Measurements from ENCODE around the gene ADTRP. TPM values are rescaled to one million over a fixed set of nuclear protein-coding genes. Genes with fewer than 3 reads are reported as not detected.

The ADTRP gene
- total RNA-seq, 2 experiments from 2014 or later: not detected

- Histone ChIP-seq H4K20me1 (ENCODE audit: insufficient read depth, low read length) (no peaks in the 10 kb centered on the region), H3K4me3 (ENCODE audit: low read depth, low read length, poor library complexity, severe bottlenecking) (no peak overlapping the region), H3K9me2 (ENCODE audit: insufficient read depth, low read length) (no peaks in the 10 kb centered on the region), H3K4me1 (ENCODE audit: insufficient read depth, low read length, poor library complexity, severe bottlenecking) (no peaks in the 10 kb centered on the region), H3K79me2 (ENCODE audit: insufficient read depth, low read depth, low read length) (no peaks in the 10 kb centered on the region), H2AFZ (ENCODE audit: low read length) (no peak overlapping the region), H3K9me3 (ENCODE audit: low read length) (no peaks in the 10 kb centered on the region), H3K27ac (ENCODE audit: low read depth, low read length, poor library complexity, severe bottlenecking) (no peak overlapping the region), H3K4me2 (ENCODE audit: low read length) (no peak overlapping the region), H3K36me3 (ENCODE audit: insufficient read depth, low read length) (no peaks in the 10 kb centered on the region)
- intact Hi-C loops (cut with micrococcal nuclease; ENCODE audit: unreplicated experiment): no loop called here
- ChIA-PET CTCF (ENCODE audit: unreplicated experiment) (no interaction called here), POLR2A (no interaction called here)
- no TSS peak for BruUV-seq (replicated peaks)
- no peak for DNase-seq (ENCODE audit: low spot score)
- TF ChIP-seq CTCF (conservative IDR thresholded peaks at IDR 0.05; ENCODE audit: low read length) (no peak), EZH2phosphoT487 (IDR thresholded peaks at IDR 0.05; ENCODE audit: borderline replicate concordance, low read depth, low read length) (no peak)
Observed at GRCh38 chr6:11806561-11807317, 28.1 kb upstream of the ADTRP start.

GRCh38 chr6:11805259-11806053 lies 26.9 kb upstream of the ADTRP start:
- ChIA-PET POLR2A (no interaction called here), CTCF (ENCODE audit: unreplicated experiment) (no interaction called here)
- H3K36me3 ChIP-seq (ENCODE audit: insufficient read depth, low read length): no peaks in the 10 kb centered on the region
- H3K9me2 ChIP-seq (ENCODE audit: insufficient read depth, low read length): no peaks in the 10 kb centered on the region
- H3K27ac ChIP-seq (ENCODE audit: low read depth, low read length, poor library complexity, severe bottlenecking): no peak overlapping the region
- H3K4me3 ChIP-seq (ENCODE audit: low read depth, low read length, poor library complexity, severe bottlenecking): no peak overlapping the region
- DNase-seq (ENCODE audit: low spot score): no peak
- H3K9me3 ChIP-seq (ENCODE audit: low read length): no peaks in the 10 kb centered on the region
- no peaks in the 10 kb centered on the region for H3K79me2 ChIP-seq (ENCODE audit: insufficient read depth, low read depth, low read length)
- TF ChIP-seq EZH2phosphoT487 (IDR thresholded peaks at IDR 0.05; ENCODE audit: borderline replicate concordance, low read depth, low read length): no peak
- TF ChIP-seq CTCF (conservative IDR thresholded peaks at IDR 0.05; ENCODE audit: low read length): no peak
- BruUV-seq (replicated peaks): no TSS peak
- no peaks in the 10 kb centered on the region for H3K4me1 ChIP-seq (ENCODE audit: insufficient read depth, low read length, poor library complexity, severe bottlenecking)
- intact Hi-C loops (cut with micrococcal nuclease; ENCODE audit: unreplicated experiment): no loop called here
- no peak overlapping the region for H2AFZ ChIP-seq (ENCODE audit: low read length)
- no peak overlapping the region for H3K4me2 ChIP-seq (ENCODE audit: low read length)
- H4K20me1 ChIP-seq (ENCODE audit: insufficient read depth, low read length): no peaks in the 10 kb centered on the region

GRCh38 chr6:11804701-11805100 lies 26.1 kb upstream of the ADTRP start:
- Histone ChIP-seq H3K9me2 (ENCODE audit: insufficient read depth, low read length) (no peaks in the 10 kb centered on the region), H3K79me2 (ENCODE audit: insufficient read depth, low read depth, low read length) (no peaks in the 10 kb centered on the region), H3K4me2 (ENCODE audit: low read length) (no peak overlapping the region), H3K36me3 (ENCODE audit: insufficient read depth, low read length) (no peaks in the 10 kb centered on the region), H4K20me1 (ENCODE audit: insufficient read depth, low read length) (no peaks in the 10 kb centered on the region), H3K4me1 (ENCODE audit: insufficient read depth, low read length, poor library complexity, severe bottlenecking) (no peaks in the 10 kb centered on the region), H3K27ac (ENCODE audit: low read depth, low read length, poor library complexity, severe bottlenecking) (no peak overlapping the region), H3K9me3 (ENCODE audit: low read length) (no peaks in the 10 kb centered on the region), H3K4me3 (ENCODE audit: low read depth, low read length, poor library complexity, severe bottlenecking) (no peak overlapping the region), H2AFZ (ENCODE audit: low read length) (no peak overlapping the region)
- ChIA-PET CTCF (ENCODE audit: unreplicated experiment) (no interaction called here), POLR2A (interaction anchor here (0.6 kb wide), 1 partner anchor 96 kb away, joined by 4 read pairs; no protein-coding TSS in a partner anchor)
- BruUV-seq (replicated peaks): no TSS peak
- TF ChIP-seq CTCF (conservative IDR thresholded peaks at IDR 0.05; ENCODE audit: low read length): no peak
- intact Hi-C loops (cut with micrococcal nuclease; ENCODE audit: unreplicated experiment): no loop called here
- no peak for DNase-seq (ENCODE audit: low spot score)

Data from OCI-LY7 (cell line).